T-helper 2 cell treated with Interferon-gamma antibody and Interleukin-4, amounts not matched to agents 5 μg/mL and 100 μg/mL, for 36 hours (primary cell): ENCODE measurements around the gene BTBD1.
"Not testable (repeated sequence)": the region's sequence is repeated elsewhere in the genome, so short reads cannot be mapped to it uniquely, and the experiment has no call there.

ENCODE experiments used
- DNase-seq: peaks from one replicate; pipeline ENCODE4 v3.0.0; 2021; ENCODE audit warnings: low spot score
- H3K27ac Mint-ChIP-seq: one replicate; pipeline ENCODE4 v1.8.0; 2021; ENCODE audit warnings: mild to moderate bottlenecking, mixed read lengths
- H3K27me3 Mint-ChIP-seq: one replicate; pipeline ENCODE4 v1.8.0; 2021; ENCODE audit warnings: low read depth, mixed read lengths
- H3K36me3 Mint-ChIP-seq: one replicate; pipeline ENCODE4 v1.8.0; 2021; ENCODE audit warnings: low read depth, mixed read lengths
- H3K4me1 Mint-ChIP-seq: one replicate; pipeline ENCODE4 v1.8.0; 2021; ENCODE audit warnings: low read depth, mixed read lengths
- H3K4me3 Mint-ChIP-seq: one replicate; pipeline ENCODE4 v1.8.0; 2022; ENCODE audit warnings: mild to moderate bottlenecking, moderate library complexity, mixed read lengths
- H3K9me3 Mint-ChIP-seq: one replicate; pipeline ENCODE4 v1.8.0; 2021; ENCODE audit warnings: mixed read lengths

BTBD1 gene

GRCh38 chr15:83012076-83012426, 55.0 kb downstream of the BTBD1 start:
- Mint-ChIP-seq H3K27ac (peak overlapping the region; percentile 84), H3K4me3 (peak overlapping the region; percentile 92), H3K9me3 (no peaks in the 10 kb centered on the region), H3K36me3 (peaks cover 22% of the 10 kb centered on the region), H3K27me3 (no peaks in the 10 kb centered on the region), H3K4me1 (peaks cover 32% of the 10 kb centered on the region)
- DNase-seq = no peak

- DNase-seq = peak; percentile 89
- Mint-ChIP-seq H3K36me3 (peaks cover 20% of the 10 kb centered on the region), H3K4me1 (peaks cover 32% of the 10 kb centered on the region), H3K27me3 (no peaks in the 10 kb centered on the region), H3K4me3 (peak within 1 kb of the TSS; percentile 92), H3K9me3 (no peaks in the 10 kb centered on the region), H3K27ac (peak within 1 kb of the TSS; percentile 96)
Measured at GRCh38 chr15:83011271-83012075, 55.6 kb downstream of the BTBD1 start, which contains the start of gene C15orf40. TSS of gene C15orf40 (minus strand) at chr15:83011639. CDS start at chr15:83011607, 32 bp downstream.

- Mint-ChIP-seq H3K27me3 (no peaks in the 10 kb centered on the region), H3K4me3 (peak overlapping the region; percentile 92), H3K36me3 (peaks cover 22% of the 10 kb centered on the region), H3K27ac (peak overlapping the region; percentile 96), H3K4me1 (peaks cover 32% of the 10 kb centered on the region), H3K9me3 (no peaks in the 10 kb centered on the region)
- DNase-seq = peak; percentile 78
Measured at GRCh38 chr15:83010709-83011270, 56.3 kb downstream of the BTBD1 start.

- not testable (repeated sequence) for H3K27me3 Mint-ChIP-seq, H3K27ac Mint-ChIP-seq
Measured at GRCh38 chr15:83000672-83001031, 66.4 kb downstream of the BTBD1 start.

GRCh38 chr15:82999905-83000671, 67.0 kb downstream of the BTBD1 start:
- peaks cover 7% of the 10 kb centered on the region for H3K4me1 Mint-ChIP-seq
- DNase-seq = peak; percentile 30
- no peaks in the 10 kb centered on the region for H3K9me3 Mint-ChIP-seq
- peak overlapping the region; percentile 62 for H3K4me3 Mint-ChIP-seq
- peak overlapping the region; percentile 9 for H3K27ac Mint-ChIP-seq
- no peaks in the 10 kb centered on the region for H3K27me3 Mint-ChIP-seq
- H3K36me3 Mint-ChIP-seq = peaks cover 3% of the 10 kb centered on the region

More at GRCh38 chr15:83000672-83001031, 66.4 kb downstream of the BTBD1 start:
- H3K4me1 Mint-ChIP-seq, H3K4me3 Mint-ChIP-seq, DNase-seq, H3K9me3 Mint-ChIP-seq, H3K36me3 Mint-ChIP-seq: not testable (repeated sequence)

GRCh38 chr15:82999426-82999825, 67.6 kb downstream of the BTBD1 start:
- DNase-seq = no peak
- Mint-ChIP-seq H3K9me3 (no peaks in the 10 kb centered on the region), H3K27me3 (no peaks in the 10 kb centered on the region), H3K36me3 (no peaks in the 10 kb centered on the region), H3K4me3 (no peak overlapping the region), H3K27ac (no peak overlapping the region), H3K4me1 (peaks cover 7% of the 10 kb centered on the region)

GRCh38 chr15:82995938-82996337, 71.1 kb downstream of the BTBD1 start:
- H3K4me1 Mint-ChIP-seq = peaks cover 8% of the 10 kb centered on the region
- no peaks in the 10 kb centered on the region for H3K27me3 Mint-ChIP-seq
- DNase-seq = no peak
- H3K4me3 Mint-ChIP-seq = no peak overlapping the region
- H3K9me3 Mint-ChIP-seq = no peaks in the 10 kb centered on the region
- H3K27ac Mint-ChIP-seq = no peak overlapping the region
- peaks cover 3% of the 10 kb centered on the region for H3K36me3 Mint-ChIP-seq

GRCh38 chr15:82995076-82995475, 72.0 kb downstream of the BTBD1 start:
- H3K9me3 Mint-ChIP-seq = no peaks in the 10 kb centered on the region
- H3K27ac Mint-ChIP-seq = no peak overlapping the region
- H3K36me3 Mint-ChIP-seq = peaks cover 7% of the 10 kb centered on the region
- H3K4me1 Mint-ChIP-seq = peaks cover 4% of the 10 kb centered on the region
- H3K27me3 Mint-ChIP-seq = no peaks in the 10 kb centered on the region
- no peak for DNase-seq
- H3K4me3 Mint-ChIP-seq = no peak overlapping the region

GRCh38 chr15:82993144-82993543, 73.9 kb downstream of the BTBD1 start:
- no peaks in the 10 kb centered on the region for H3K27me3 Mint-ChIP-seq
- peaks cover 2% of the 10 kb centered on the region for H3K4me1 Mint-ChIP-seq
- peaks cover 21% of the 10 kb centered on the region for H3K36me3 Mint-ChIP-seq
- no peaks in the 10 kb centered on the region for H3K9me3 Mint-ChIP-seq
- no peak overlapping the region for H3K27ac Mint-ChIP-seq
- H3K4me3 Mint-ChIP-seq = no peak overlapping the region
- DNase-seq = no peak

GRCh38 chr15:82992436-82992998, 74.5 kb downstream of the BTBD1 start:
- Mint-ChIP-seq H3K4me3 (no peak overlapping the region), H3K9me3 (no peaks in the 10 kb centered on the region), H3K36me3 (peaks cover 25% of the 10 kb centered on the region), H3K27me3 (no peaks in the 10 kb centered on the region), H3K27ac (no peak overlapping the region), H3K4me1 (peaks cover 2% of the 10 kb centered on the region)
- no peak for DNase-seq

GRCh38 chr15:82986442-82986780, 80.6 kb downstream of the BTBD1 start:
- H3K4me1 Mint-ChIP-seq = peaks cover 16% of the 10 kb centered on the region
- peak overlapping the region; percentile 88 for H3K4me3 Mint-ChIP-seq
- H3K27ac Mint-ChIP-seq = peak overlapping the region; percentile 84
- H3K27me3 Mint-ChIP-seq = no peaks in the 10 kb centered on the region
- no peak for DNase-seq
- peaks cover 34% of the 10 kb centered on the region for H3K36me3 Mint-ChIP-seq
- no peaks in the 10 kb centered on the region for H3K9me3 Mint-ChIP-seq

- H3K27me3 Mint-ChIP-seq = no peaks in the 10 kb centered on the region
- peak within 1 kb of the TSS; percentile 88 for H3K4me3 Mint-ChIP-seq
- H3K4me1 Mint-ChIP-seq = peaks cover 16% of the 10 kb centered on the region
- peaks cover 34% of the 10 kb centered on the region for H3K36me3 Mint-ChIP-seq
- DNase-seq = peak; percentile 88
- H3K27ac Mint-ChIP-seq = peak within 1 kb of the TSS; percentile 84
- H3K9me3 Mint-ChIP-seq = no peaks in the 10 kb centered on the region
Measured at GRCh38 chr15:82985688-82986441, 81.2 kb downstream of the BTBD1 start, which contains the start of gene RAMAC. TSS of gene RAMAC (plus strand) at chr15:82986210. CDS start at chr15:82989019, 2,809 bp downstream.

- Mint-ChIP-seq H3K27me3 (no peaks in the 10 kb centered on the region), H3K4me3 (no peak overlapping the region), H3K36me3 (peaks cover 4% of the 10 kb centered on the region), H3K4me1 (peaks cover 14% of the 10 kb centered on the region), H3K9me3 (no peaks in the 10 kb centered on the region), H3K27ac (no peak overlapping the region)
- DNase-seq = no peak
Measured at GRCh38 chr15:82980981-82981380, 86.1 kb downstream of the BTBD1 start.
